Measurements from ENCODE around the gene PRPF31. TPM values are rescaled to one million over a fixed set of nuclear protein-coding genes. Genes with fewer than 3 reads are reported as not detected.
"Not testable (repeated sequence)": the region's sequence is repeated elsewhere in the genome, so short reads cannot be mapped to it uniquely, and the experiment has no call there.

The PRPF31 gene
- total RNA-seq, 4 donors from 2014 or later, result 51.6 to 67.1 (median 53.8) TPM

DNA sequence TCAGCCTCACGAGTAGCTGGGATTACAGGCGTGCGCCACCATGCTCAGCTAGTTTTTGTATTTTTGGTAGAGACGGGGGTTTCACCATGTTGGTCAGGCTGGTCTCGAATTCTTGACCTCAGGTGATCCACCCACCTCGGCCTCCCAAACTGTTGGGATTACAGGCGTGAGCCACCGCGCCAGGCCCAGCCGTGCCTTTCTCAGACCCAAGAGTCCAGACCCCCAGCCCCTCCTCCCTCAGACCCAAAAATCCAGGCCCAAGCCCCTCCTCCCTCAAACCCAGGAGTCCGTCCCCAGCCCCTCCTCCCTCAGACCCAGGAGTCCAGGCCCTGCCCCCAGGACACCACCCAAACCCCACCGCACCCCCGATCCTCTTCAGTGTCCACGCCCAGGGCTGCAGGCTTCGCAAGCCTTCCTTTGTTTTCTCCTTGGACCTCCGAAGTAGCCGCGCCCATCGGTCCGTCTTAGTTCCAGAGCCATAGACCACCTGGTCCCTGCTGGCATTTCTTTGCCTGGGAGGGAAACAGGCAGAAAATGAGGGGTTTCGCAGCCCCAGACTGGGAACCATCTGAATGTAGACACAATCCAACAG, 53.7 kb downstream of the PRPF31 start:
- no peaks in the 10 kb centered on the region for H3K36me3 ChIP-seq
- H3K4me1 ChIP-seq, result peaks cover 0 to 18% (median 5%) of the 10 kb centered on the region in 3 donors
- H3K27me3 ChIP-seq, result peaks cover 66% of the 10 kb centered on the region
- no peak for ATAC-seq
- no peak overlapping the region for H3K4me3 ChIP-seq
- WGBS, 2 donors (ENCODE audit: low coverage in 1 of 2), result 86 to 100% methylated on average over 1 to 11 of the region's 21 CpGs
- H3K9me3 ChIP-seq, result no peaks in the 10 kb centered on the region
- H3K27ac ChIP-seq, result no peak overlapping the region
- TF ChIP-seq POLR2AphosphoS5 (IDR thresholded peaks at IDR 0.05) (no peak), EP300 (IDR thresholded peaks at IDR 0.05) (no peak)
- TF ChIP-seq, protein P1, sequence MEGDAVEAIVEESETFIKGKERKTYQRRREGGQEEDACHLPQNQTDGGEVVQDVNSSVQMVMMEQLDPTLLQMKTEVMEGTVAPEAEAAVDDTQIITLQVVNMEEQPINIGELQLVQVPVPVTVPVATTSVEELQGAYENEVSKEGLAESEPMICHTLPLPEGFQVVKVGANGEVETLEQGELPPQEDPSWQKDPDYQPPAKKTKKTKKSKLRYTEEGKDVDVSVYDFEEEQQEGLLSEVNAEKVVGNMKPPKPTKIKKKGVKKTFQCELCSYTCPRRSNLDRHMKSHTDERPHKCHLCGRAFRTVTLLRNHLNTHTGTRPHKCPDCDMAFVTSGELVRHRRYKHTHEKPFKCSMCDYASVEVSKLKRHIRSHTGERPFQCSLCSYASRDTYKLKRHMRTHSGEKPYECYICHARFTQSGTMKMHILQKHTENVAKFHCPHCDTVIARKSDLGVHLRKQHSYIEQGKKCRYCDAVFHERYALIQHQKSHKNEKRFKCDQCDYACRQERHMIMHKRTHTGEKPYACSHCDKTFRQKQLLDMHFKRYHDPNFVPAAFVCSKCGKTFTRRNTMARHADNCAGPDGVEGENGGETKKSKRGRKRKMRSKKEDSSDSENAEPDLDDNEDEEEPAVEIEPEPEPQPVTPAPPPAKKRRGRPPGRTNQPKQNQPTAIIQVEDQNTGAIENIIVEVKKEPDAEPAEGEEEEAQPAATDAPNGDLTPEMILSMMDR (IDR thresholded peaks at IDR 0.05), result no peak

DNA sequence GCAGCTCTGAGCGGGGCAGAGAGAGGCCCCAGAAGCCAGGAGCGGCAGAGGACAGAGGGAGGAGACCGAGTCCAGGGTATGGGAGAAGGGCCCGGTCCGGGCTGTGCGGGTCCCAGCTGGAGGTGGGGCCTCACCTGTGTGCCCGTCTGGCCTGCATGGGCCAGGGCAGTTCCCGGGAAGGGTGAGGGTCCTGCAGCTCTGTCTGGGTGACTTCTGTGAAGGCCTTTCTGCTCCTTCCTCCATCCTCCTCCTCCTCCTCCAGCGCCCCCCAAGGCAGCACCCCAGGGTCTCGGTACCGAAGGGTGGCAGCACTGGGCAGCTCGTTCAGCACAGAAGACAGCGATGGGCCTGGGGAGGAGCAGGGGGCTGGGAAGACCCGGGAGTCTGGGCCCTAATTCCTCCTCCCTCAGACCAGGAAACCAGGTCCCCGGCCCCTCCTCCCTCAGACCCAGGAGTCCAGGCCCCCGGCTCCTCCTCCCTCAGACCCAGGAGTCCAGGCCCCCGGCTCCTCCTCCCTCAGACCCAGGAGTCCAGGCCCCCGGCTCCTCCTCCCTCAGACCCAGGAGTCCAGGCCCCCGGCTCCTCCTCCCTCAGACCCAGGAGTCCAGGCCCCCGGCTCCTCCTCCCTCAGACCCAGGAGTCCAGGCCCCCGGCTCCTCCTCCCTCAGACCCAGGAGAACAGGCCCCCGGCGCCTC, 56.3 kb downstream of the PRPF31 start:
- peak overlapping the region in 1 of 4 donors; percentile 40 for H3K27ac ChIP-seq
- ATAC-seq, H3K4me3 ChIP-seq, H3K36me3 ChIP-seq, H3K9me3 ChIP-seq: not testable (repeated sequence)
- 70 to 100% methylated on average over 3 to 5 of the region's 23 CpGs for WGBS, 2 donors (ENCODE audit: low coverage in 1 of 2)
- peaks cover 0 to 11% (median 0%) of the 10 kb centered on the region in 3 donors for H3K4me1 ChIP-seq
- peaks cover 46% of the 10 kb centered on the region for H3K27me3 ChIP-seq

DNA sequence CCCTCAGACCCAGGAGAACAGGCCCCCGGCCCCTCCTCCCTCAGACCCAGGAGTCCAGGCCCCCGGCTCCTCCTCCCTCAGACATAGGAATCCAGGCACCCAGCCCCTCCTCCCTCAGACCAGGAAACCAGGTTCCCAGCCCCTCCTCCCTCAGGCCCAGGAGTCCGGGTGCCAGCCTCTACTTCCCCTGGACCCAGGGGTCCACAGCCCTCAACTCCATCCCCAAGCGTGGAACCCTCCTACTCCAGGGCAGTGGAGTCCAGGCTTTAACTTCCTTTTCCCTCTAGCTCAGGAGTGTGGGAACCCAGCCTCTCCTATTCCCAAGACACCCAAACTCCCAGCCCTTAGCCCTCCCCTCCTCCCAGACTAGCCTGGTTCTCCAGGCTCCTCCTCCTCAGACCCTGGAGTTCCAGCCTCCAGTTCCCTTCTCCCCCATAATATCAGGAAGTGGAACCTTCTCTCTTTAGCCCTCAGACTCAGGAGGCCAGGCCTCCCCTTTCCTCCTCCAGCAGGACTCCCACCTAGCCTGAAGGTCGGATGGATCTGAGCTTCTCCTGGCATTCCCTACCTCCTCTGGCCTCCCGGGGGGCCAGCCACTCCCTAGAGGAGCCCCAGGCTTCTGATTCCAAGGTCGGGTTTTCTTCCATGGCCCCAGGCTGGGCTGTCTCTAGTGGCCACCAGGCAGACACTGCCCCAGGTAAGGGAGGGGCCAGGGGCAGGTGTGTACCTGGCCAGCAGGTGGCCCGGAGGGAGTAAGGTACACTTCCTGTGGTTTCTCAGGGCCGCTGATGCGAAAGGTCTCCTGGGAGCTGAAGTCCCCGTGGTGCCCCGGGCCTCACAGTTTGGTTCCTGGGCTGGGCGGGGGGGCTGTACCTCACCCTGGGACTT, 57.2 kb downstream of the PRPF31 start, which contains the start of gene TMC4:
TMC4 (minus strand) TSS at position 690 of the 888 bp plus-strand sequence; CDS start at position 647, 43 bp downstream.
- Histone ChIP-seq H3K9me3 (no peaks in the 10 kb centered on the region), H3K27ac (peak within 1 kb of the TSS in 2 of 4 donors; percentile 27 to 40), H3K4me3 (peak within 1 kb of the TSS in 1 of 2 donors; percentile 16), H3K27me3 (peaks cover 38% of the 10 kb centered on the region), H3K4me1 (peaks cover 0 to 11% (median 0%) of the 10 kb centered on the region in 3 donors), H3K36me3 (peaks cover 0 to 7% of the 10 kb centered on the region in 2 donors)
- TF ChIP-seq EP300 (IDR thresholded peaks at IDR 0.05) (no peak), POLR2A (IDR thresholded peaks at IDR 0.05) (no peak), POLR2AphosphoS5 (IDR thresholded peaks at IDR 0.05) (no peak)
- TF ChIP-seq, protein P1 (IDR thresholded peaks at IDR 0.05), result no peak
- 10 to 60% methylated on average over 1 to 3 of the region's 13 CpGs for WGBS, 2 donors (ENCODE audit: low coverage in 1 of 2)
- ATAC-seq, result no peak

DNA sequence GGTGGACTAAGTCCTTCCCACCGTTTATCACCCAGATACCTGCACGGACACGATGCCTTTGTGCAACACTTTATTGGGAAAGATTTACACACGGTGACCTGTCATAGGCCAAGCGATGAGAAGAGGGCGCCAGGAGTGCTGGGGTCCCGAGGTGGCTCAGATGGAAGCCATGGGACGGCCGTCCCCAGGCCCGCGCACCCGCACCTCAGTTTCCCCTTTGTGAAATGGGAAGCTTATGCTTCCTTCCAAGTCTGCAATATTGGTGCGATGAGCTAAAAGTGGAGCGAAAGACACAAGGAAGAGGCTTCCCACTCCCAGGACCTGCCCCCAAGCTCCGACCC, 57.8 kb downstream of the PRPF31 start:
- WGBS, 2 donors (ENCODE audit: low coverage in 1 of 2), result 58 to 59% methylated on average over 3 to 6 of the region's 15 CpGs
- peak overlapping the region in 1 of 2 donors; percentile 16 for H3K4me3 ChIP-seq

More for the DNA sequence above, 57.8 kb downstream of the PRPF31 start:
- peaks cover 0 to 12% of the 10 kb centered on the region in 2 donors for H3K36me3 ChIP-seq
- peak overlapping the region in 2 of 4 donors; percentile 27 to 36 for H3K27ac ChIP-seq
- no peaks in the 10 kb centered on the region for H3K9me3 ChIP-seq
- ATAC-seq, result no peak
- TF ChIP-seq POLR2AphosphoS5 (IDR thresholded peaks at IDR 0.05) (no peak), EP300 (IDR thresholded peaks at IDR 0.05) (no peak), POLR2A (IDR thresholded peaks at IDR 0.05) (no peak)
- TF ChIP-seq, protein P1 (IDR thresholded peaks at IDR 0.05), result no peak
- H3K27me3 ChIP-seq, result peaks cover 32% of the 10 kb centered on the region
- H3K4me1 ChIP-seq, result peaks cover 0 to 8% (median 0%) of the 10 kb centered on the region in 3 donors
